HG03097 (cell line): Measurements from ENCODE around the gene KLHL4.
"Not testable (repeated sequence)": the region's sequence is repeated elsewhere in the genome, so short reads cannot be mapped to it uniquely, and the experiment has no call there.

ENCODE experiments used
- ATAC-seq: cut with Tn5 transposase; IDR thresholded peaks from one replicate; pipeline ENCODE4 v1.9.1; 2021; ENCODE audit not compliant: unreplicated experiment, low FRiP score

Gene KLHL4

GRCh38 chrX:87641439-87641838, 123.8 kb downstream of the KLHL4 start:
- not testable (repeated sequence) for ATAC-seq

- ATAC-seq, result no peak
These were observed 144.2 kb downstream of the KLHL4 start for GRCh38 chrX:87661761-87662160.

GRCh38 chrX:87663421-87663820, 145.8 kb downstream of the KLHL4 start:
- ATAC-seq, result no peak

- ATAC-seq, result no peak
These were observed 146.8 kb downstream of the KLHL4 start for GRCh38 chrX:87664381-87664780.

GRCh38 chrX:87679849-87680248, 162.2 kb downstream of the KLHL4 start:
- ATAC-seq, result no peak

GRCh38 chrX:87687703-87688102, 170.1 kb downstream of the KLHL4 start:
- ATAC-seq, result no peak

GRCh38 chrX:87688113-87688748, 170.6 kb downstream of the KLHL4 start:
- not testable (repeated sequence) for ATAC-seq

GRCh38 chrX:87689218-87689617, 171.6 kb downstream of the KLHL4 start:
- ATAC-seq, result not testable (repeated sequence)

GRCh38 chrX:87693204-87693603, 175.6 kb downstream of the KLHL4 start:
- no peak for ATAC-seq

- no peak for ATAC-seq
These were observed 179.8 kb downstream of the KLHL4 start for GRCh38 chrX:87697409-87697808.

GRCh38 chrX:87702795-87703194, 185.2 kb downstream of the KLHL4 start:
- no peak for ATAC-seq

- ATAC-seq, result not testable (repeated sequence)
These were observed 185.9 kb downstream of the KLHL4 start for GRCh38 chrX:87703469-87703868.

GRCh38 chrX:87706134-87706533, 188.5 kb downstream of the KLHL4 start:
- no peak for ATAC-seq

GRCh38 chrX:87710580-87710979, 193.0 kb downstream of the KLHL4 start:
- no peak for ATAC-seq
